Stimulated activated CD4-positive, alpha-beta T cell treated with anti-CD3 and anti-CD28 coated beads, TNF-alpha, amount 100 ng/mL, for 1 hour (primary cell): ENCODE data around the gene ARHGAP9.
"Not testable (repeated sequence)": the region's sequence is repeated elsewhere in the genome, so short reads cannot be mapped to it uniquely, and the experiment has no call there.

Experiments used
- DNase-seq, 3 donors: peaks; one replicate each; pipeline ENCODE4 v3.0.0-alpha.2; 2020; ENCODE audit warnings: low read depth in 3 of 3, low spot score in 1 of 3

The ARHGAP9 gene

DNA sequence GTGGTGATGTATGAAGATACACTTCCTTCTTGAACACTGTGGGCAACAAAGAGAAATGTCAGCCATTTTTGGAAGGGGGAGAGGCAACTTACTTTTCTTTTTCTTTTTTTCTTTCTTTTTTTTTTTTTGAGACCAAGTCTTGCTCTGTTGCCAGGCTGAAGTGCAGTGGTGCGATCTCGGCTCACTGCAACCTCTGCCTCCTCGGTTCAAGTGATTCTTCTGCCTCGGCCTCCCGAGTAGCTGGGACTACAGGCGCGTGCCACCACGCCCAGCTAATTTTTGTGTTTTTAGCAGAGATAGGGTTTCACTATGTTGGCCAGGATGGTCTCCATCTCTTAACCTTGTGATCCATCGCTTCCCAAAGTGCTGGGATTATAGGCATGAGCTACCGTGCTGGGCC lies 38.1 kb upstream of the ARHGAP9 start:
- not testable (repeated sequence) for DNase-seq

DNA sequence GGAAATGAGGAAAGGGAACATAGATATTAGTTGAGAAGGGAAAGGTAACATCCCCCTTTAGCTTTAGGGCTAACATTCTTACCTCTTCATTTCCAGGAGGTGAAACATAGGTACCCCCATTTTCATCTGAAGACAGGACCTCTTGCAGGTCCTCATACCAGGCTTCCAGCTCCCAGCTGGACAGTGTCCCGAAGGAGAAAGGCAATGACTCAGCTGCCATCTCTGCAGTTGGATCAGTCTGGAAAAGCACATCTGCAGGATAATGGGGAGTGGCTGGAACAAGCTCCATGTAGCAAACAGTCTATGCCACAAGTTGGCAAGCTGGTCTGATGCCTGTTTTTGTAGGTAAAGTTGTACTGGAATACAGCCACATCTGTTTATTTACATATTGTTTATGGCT lies 37.5 kb upstream of the ARHGAP9 start:
- no peak for DNase-seq

- DNase-seq: no peak
These were observed 37.0 kb upstream of the ARHGAP9 start for GRCh38 chr12:57516617-57517153.

GRCh38 chr12:57515934-57516541 lies 36.4 kb upstream of the ARHGAP9 start:
- no peak for DNase-seq

GRCh38 chr12:57515408-57515933 lies 35.8 kb upstream of the ARHGAP9 start:
- DNase-seq: no peak

DNA sequence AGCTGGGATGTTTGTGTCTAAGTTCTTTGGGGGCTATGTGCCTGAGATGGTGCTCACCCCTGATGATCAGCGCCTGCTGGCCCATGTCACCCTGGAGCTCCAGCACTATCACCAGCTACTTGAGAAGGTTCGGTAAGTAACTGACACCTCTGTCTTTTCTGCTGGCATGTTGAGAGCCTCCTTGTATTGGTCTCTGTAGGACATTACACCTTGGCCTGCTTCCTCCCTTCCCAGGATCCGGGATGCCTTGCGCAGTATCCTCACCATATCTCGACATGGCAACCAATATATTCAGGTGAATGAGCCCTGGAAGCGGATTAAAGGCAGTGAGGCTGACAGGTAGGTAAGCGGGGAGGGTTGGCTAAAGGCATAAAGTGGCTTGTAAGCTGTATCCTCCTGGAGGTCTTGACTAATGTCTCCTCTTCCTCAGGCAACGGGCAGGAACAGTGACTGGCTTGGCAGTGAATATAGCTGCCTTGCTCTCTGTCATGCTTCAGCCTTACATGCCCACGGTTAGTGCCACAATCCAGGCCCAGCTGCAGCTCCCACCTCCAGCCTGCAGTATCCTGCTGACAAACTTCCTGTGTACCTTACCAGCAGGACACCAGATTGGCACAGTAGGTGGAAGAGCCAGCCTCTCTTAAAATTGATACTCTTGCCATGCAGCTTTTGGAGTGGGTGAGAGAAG lies 35.2 kb upstream of the ARHGAP9 start:
- DNase-seq: no peak

- not testable (repeated sequence) for DNase-seq
These were observed 34.6 kb upstream of the ARHGAP9 start for GRCh38 chr12:57514246-57514645.

GRCh38 chr12:57513677-57514076 lies 34.0 kb upstream of the ARHGAP9 start:
- not testable (repeated sequence) for DNase-seq

DNA sequence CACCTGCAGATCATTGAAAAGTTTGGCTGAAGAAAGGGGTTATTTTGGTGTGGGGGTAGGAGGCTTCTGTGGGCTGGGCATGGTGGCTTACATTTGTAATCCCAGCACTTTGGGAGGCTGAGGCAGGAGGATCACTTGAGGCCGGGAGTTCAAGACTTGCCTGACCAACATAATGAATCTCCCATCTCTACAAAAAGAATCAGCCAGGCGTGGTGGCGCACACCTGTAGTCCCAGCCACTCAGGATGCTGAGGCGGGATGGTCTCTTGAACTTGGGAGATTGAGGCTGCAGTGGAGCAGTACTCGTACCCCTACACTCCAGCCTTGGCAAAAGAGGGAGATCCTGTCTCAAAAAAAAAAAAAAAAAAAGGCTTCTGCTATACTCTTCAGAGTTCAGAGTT lies 33.6 kb upstream of the ARHGAP9 start:
- DNase-seq: no peak

DNA sequence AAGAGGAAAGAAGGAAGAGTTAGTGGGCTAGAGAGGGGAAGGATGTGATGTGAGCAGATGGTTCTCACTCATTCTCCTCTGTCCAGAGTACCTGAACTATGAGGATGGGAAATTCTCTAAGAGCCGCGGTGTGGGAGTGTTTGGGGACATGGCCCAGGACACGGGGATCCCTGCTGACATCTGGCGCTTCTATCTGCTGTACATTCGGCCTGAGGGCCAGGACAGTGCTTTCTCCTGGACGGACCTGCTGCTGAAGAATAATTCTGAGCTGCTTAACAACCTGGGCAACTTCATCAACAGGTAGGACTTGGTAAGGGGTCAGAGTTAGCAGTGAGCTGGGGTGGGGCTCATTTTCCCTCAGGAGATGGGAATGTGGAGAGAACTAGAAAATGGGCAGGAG lies 33.0 kb upstream of the ARHGAP9 start:
- no peak for DNase-seq

- no peak for DNase-seq
These were observed 32.1 kb upstream of the ARHGAP9 start for GRCh38 chr12:57511588-57512325.

DNA sequence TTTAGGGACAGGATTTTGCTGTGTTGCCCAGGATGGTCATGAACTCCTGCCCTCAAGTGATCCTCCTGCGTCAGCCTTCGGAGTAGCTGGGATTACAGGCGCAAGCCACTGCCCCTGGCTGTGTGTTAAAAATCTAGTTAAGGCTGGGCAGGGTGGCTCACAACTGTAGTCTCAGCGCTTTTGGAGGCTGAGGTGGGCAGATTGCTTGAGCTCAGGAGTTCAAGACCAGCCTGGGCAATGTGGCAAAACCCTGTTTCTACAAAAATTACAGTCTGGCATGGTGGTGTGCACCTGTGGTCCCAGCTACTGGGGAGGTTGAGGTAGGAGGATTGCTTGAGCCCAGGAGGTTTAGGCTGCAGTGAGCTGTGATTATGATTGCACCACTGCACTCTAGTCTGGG lies 31.5 kb upstream of the ARHGAP9 start:
- no peak for DNase-seq

GRCh38 chr12:57507796-57508195 lies 28.1 kb upstream of the ARHGAP9 start:
- DNase-seq: not testable (repeated sequence)

- DNase-seq: not testable (repeated sequence)
These were observed 26.9 kb upstream of the ARHGAP9 start for GRCh38 chr12:57506541-57506940.

GRCh38 chr12:57502311-57502969 lies 22.8 kb upstream of the ARHGAP9 start:
- DNase-seq: not testable (repeated sequence)

GRCh38 chr12:57500213-57500612 lies 20.5 kb upstream of the ARHGAP9 start:
- DNase-seq: no peak

GRCh38 chr12:57498571-57498970 lies 18.9 kb upstream of the ARHGAP9 start:
- DNase-seq: no peak

DNA sequence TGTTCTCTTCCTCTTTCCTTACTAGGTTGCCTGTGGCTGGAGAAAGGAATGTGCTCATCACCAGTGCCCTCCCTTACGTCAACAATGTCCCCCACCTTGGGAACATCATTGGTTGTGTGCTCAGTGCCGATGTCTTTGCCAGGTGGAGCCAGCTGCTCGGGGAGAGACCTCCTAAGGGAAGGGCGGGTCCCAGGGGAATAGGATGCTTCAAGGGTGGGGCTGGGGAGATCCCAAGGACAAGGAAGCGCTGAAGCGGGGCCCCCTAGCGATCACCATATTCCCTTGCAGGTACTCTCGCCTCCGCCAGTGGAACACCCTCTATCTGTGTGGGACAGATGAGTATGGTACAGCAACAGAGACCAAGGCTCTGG lies 18.5 kb upstream of the ARHGAP9 start:
- DNase-seq: no peak

DNA sequence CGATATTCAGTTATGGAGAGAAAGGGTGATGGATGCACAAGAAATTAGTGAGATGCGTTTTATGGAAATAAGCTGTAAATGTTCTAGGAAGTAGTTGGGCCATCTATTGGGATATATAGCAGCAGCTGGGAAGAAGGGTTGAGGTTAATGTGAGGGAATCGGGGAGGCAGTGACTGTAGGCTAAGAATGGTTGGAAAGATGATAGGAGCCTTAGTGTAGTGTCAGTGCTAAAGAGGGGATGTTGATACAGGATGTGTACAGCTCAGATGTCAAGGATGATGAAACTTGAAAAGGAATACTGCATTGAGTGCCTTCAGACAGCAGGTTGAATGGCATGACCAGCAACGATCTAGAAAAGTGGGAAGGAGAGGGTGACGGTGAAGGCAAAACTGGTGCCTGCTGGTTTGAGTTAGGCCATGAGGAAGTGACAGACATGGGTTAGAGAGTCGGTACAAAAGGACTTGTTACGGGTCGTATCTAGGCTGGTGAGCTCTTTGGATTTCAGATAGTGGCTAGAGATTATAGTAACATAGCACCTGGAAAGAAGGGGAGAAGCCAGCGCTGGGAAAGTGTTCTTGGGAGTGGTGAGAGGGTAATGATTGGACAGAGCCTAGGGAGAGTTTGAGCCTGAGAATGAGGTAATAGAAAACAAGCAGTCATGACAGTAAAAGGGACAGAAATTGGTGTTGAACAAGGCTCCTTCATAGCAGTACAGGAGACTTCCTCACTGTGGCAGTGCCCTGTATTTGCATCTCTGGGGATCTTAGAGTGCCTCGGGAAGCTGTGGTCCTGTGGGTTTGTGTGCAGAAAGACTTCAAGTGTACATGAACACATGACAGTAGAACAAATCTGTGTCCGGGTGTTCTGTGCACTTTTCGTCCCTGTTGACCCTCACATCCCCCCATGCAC lies 17.8 kb upstream of the ARHGAP9 start:
- DNase-seq: no peak

DNA sequence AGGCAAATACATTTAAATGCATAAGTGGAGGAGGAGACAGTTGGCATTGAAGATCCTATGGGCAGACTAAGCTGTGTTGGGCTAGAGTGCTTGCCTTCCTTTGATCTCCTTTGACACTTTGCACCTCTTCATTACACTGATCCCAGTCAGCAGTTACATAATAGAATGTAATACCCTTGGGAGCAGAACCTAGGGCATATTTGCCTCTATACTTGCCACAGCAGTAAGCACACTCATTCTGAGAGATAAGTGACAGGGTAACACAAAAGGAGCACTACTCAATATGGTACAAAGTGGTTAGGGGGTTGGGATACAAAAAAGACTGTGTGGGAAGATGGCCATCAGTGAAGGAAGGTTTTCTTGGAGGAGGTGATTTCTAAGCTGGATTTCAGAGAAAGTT lies 17.2 kb upstream of the ARHGAP9 start:
- DNase-seq: no peak
